Myocyte (in vitro differentiated cells): ENCODE measurements around the gene ADGRV1. TPM values are rescaled to one million over a fixed set of nuclear protein-coding genes. Genes with fewer than 3 reads are reported as not detected.
"Not testable (repeated sequence)": the region's sequence is repeated elsewhere in the genome, so short reads cannot be mapped to it uniquely, and the experiment has no call there.

Source experiments
- DNase-seq: peaks from one replicate; pipeline ENCODE4 v3.0.0-alpha.2; 2012; ENCODE audit warnings: low read depth
- total RNA-seq: library from RNA; depleted of rRNA; stranded (reverse); fragments of >200 nt; gene quantifications from 2 replicates; pipeline ENCODE4 v1.2.3, GENCODE V29; 2014

Gene ADGRV1
- total RNA-seq, 1 donor from 2014 or later: 3.9 TPM

DNA sequence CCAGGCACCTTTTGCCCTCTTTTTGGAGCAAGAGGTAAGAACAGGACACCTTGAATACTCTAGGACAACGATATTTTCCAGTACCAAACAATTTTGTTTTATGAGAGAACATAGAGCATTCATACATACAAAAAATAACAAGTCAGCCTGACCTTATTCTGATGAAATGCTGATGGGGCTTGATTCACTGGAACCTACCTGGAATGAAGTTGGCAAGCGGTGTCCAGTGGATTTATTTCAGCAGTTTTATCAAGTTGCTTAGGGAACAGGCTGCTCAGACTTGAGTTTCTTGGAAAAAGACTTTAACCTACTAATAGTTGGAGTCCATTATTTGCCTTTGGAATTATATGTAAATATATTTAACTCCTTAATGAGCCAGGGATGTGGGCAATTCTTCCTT is 502.5 kb downstream of the ADGRV1 start:
- no peak for DNase-seq

DNA sequence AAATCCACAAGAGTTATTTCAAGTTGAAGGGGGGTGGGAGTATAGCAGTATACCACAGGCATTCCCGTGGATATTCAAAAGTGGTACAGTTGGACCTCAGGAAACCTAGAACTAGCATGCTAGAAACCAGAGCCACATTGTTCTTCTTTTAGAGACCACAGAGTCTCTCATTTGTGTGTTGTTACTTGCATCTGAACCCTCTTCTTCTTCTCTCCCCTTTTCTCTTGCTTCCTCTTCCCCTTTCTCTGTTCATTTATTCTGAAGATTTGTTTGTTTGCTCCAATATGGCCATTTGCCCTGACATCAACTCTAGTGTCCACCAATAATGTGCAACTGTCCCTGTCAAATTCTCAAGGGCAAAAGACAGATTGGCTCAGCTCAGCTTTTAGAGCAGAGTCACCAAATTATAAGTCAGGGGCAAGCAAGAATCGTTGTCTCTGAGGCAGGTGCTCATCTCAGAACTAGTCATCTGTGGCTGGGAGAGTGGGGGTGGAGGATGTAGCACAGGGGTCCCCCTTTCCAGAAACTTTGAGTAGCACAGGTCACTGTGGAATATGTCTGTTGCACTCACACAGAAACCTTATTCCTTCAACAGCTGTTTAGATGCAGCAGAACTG is 503.5 kb downstream of the ADGRV1 start:
- DNase-seq: no peak

DNA sequence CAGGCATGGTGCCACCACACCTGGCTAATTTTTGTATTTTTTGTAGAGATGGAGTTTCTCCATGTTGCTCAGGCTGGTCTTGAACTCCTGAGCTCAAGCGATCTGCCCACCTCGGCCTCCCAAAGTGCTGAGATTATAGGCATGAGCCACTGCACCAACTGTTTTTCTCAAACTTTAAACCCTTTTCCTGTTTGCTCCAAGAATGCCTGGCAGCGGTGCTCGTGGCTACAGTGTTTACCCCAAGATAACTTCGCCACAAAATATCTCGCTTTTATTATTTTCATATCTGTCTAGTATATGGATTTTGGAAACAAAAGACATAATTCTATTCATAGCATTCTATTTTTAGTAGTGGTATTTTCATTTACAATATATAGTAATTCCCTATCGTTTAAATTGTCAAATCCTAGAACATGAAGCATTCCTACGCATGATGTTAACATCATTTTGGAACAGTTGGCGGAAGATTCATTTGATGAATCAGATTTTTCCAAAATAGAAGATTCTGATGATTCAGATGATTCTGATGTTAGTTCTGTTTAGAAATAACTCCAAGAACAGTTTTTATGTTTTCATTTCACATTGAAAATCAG is 504.6 kb downstream of the ADGRV1 start:
- DNase-seq: not testable (repeated sequence)

DNA sequence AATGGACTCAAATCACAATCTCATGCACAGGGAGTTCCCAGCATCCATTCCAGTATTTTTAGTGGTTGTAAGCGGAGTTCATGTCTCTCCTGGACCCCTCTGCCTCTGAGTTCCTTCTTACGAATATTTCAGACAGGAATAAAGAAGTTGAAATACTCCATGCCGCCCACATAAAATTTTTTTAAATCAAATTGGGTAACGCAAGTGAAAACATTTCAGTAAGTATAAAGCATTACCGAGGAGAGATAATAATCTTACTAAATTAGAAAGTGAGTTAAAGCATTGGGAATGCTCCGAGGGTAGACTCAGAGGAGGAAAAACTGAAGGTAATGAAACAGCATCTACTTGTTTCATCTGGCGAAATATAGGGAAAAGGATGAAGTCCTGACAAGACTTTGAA is 506.9 kb downstream of the ADGRV1 start:
- DNase-seq: no peak

GRCh38 chr5:91069364-91069763 is 510.8 kb downstream of the ADGRV1 start:
- DNase-seq: no peak

DNA sequence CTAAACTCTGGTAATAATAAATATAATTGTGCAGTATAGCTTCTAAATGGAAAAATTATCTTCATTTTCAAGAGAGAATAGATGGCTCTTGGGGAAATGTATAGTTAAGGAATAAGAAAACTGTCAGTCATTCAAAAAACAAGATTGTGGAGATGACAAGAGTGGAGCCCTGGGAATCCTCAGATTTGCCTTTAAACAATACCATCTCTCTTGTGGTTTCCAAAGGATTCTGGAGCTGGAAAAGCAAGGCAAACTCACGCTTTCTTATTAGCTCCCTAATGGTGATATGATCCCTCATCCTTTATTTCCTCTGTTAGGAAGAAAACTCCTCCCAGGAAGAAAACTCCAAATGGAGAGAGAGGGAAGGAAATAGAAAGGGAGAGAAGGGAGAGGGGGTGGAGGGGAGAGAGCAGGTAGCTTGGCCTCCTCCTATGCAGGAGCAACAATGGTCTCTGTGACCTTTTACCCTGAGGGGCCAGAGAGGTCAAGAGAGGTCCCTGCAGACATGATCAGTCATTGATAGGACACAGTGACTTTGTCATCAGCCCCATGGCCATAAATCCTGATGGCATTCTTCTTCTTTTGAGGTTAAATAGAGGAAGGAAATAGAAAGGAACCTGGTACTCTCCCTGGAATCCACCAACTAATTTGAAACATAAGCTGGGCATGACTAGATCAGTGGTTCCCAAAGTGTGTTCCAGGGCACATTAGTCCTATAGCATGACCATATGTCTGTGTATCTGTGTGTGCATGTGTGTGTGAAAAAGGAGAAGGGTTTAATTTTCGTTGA is 512.4 kb downstream of the ADGRV1 start:
- no peak for DNase-seq

DNA sequence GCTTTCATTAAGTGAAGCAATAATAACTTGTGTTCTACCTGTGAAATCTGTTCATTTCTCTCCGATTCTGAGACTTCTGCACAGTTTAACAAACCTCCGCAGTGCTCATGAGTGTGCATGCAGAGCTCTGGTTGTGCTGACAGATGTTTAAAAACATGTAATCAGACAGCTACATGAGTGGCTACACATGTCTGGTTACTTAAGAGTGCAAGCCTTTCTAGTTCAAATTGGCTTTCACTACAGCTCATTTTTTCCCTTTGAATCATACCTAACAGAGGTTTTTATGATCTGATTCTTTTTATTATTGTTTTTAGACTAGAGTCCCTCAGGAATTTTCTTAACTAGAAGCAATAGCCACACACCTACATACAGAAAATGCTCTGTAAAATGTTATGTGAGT is 514.3 kb downstream of the ADGRV1 start:
- DNase-seq: no peak

DNA sequence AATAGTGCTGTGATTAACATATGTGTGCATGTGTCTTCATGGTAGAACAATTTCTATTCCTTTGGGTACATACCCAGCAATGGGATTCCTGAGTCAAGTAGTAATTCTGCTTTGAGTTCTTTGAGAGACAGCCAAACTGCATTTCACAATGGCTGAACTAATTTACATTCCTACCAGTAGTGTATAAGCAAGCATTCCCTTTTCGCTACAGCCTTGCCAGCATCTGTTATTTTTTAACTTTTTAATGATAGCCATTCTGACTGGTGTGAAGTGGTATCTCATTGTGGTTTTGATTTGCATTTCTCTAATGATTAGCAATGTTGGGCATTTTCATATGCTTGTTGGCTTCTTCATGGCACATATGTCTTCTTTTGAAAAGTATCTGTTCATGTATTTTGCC is 516.0 kb downstream of the ADGRV1 start:
- DNase-seq: no peak

DNA sequence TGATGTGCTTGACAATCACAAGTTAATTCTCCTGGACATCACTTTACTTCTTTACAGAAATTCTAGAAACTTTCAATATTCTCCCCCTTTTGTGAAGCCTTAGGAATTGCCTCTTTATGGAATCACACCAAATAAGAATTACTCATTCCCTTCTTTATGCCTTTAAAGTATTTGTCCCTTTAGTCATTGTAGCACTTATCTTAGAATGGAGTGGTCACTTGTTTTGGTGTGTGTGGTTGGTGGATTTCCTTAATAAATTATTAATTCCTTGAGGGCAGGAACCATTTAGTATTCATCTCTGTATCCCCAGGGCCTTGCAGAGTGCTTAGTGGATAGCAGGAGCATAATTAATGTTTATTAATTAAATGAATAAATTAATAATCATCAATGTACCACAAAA is 517.5 kb downstream of the ADGRV1 start:
- DNase-seq: no peak

- DNase-seq: no peak
These were observed 519.0 kb downstream of the ADGRV1 start for GRCh38 chr5:91077623-91078022.

DNA sequence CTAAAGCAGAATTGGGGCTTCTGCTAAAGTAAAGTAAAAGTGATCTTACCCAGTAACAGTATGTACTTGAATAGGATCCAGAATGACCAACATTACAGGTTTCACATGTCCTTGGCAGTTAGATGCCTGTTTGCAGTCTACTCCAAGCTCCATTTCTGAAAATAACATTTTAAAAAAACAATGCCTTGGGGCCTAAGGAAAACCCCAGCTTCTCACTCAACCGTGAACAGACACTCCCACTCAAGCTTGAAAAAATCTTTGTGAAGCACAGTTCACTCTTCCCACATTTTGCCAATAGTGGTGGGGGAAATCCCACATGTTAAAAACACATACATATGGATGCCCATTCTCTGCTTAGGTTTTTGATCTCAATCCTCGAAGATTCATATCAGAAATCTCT is 520.4 kb downstream of the ADGRV1 start:
- no peak for DNase-seq

GRCh38 chr5:91089758-91090157 is 531.2 kb downstream of the ADGRV1 start:
- no peak for DNase-seq

DNA sequence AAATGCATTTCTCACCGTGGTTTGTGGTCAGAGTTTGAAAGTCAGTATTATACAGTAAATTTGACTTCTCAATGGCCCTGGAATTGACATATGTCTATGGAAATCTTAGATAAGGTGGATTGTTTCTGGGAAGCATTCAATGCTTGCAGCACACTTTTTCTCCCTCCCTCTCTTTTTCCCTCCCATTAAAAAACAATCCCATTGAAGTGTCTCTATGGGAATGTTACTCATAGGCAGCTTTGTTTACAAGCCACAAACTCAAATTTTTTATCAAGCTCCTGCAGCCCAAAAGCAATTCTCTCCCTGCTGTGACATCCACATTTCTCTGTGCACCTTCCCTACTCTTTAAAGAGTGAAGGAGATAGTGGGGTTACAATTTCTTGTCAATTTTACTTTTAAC is 532.4 kb downstream of the ADGRV1 start:
- no peak for DNase-seq

- no peak for DNase-seq
These were observed 533.1 kb downstream of the ADGRV1 start for GRCh38 chr5:91091471-91092234.

GRCh38 chr5:91092859-91093783 is 534.5 kb downstream of the ADGRV1 start:
- DNase-seq: no peak

- no peak for DNase-seq
These were observed 536.7 kb downstream of the ADGRV1 start for GRCh38 chr5:91095313-91095712.

DNA sequence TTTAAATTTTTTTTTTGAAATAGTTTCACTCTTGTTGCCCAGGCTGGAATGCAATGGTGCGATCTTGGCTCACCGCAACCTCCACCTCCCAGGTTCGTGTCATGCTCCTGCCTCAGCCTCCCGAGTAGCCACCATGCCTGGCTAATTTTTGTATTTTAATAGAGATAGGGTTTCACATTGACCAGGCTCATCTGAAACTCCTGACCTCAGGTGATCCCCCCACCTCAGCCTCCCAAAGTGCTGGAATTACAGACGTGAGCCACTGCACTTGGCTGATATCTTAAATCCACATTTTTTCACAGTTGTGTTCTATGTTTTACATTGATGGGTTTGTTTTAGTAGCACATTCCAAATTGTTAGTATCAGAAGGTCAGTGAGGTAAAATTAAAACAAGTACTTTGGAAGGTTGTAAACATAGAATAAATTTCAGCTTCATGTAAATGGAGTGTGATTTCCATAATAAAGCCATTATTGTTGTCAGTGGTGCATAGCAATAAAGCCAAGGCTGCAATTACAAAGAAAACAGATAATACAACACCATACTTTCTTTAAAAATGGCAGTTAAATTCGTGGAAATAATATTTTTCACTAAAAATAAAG is 537.3 kb downstream of the ADGRV1 start:
- no peak for DNase-seq

DNA sequence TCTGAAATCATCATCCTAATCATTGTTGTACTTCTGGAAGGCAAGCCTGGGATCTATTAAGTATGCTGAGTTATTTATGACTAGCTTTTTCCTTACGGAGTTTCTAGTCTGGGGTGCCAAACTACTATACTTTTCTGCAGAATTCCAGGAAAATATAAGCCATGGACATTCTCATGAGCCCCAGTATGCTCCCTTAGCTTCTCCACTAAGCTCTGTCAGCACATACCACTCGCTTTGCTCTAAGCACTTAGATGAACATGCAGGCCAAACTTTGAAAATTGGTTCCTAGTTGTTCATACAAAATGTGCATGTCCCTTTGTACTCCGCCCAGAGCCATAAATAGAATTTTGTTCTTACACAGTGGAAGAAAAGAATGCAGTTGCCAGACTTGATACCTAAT is 539.9 kb downstream of the ADGRV1 start:
- DNase-seq: peak; percentile 16

GRCh38 chr5:91101600-91102379 is 543.2 kb downstream of the ADGRV1 start:
- DNase-seq: peak; percentile 83
